GM19467 (cell line): ENCODE results near the gene DBT.
"Not testable (repeated sequence)": the region's sequence is repeated elsewhere in the genome, so short reads cannot be mapped to it uniquely, and the experiment has no call there.

ENCODE experiments used
- ATAC-seq: cut with Tn5 transposase; IDR thresholded peaks from one replicate; pipeline ENCODE4 v1.9.1; 2021; ENCODE audit warnings: mild to moderate bottlenecking, moderate library complexity; ENCODE audit not compliant: unreplicated experiment

DBT gene

GRCh38 chr1:100252901-100253300, 3.3 kb upstream of the DBT start:
- no peak for ATAC-seq

GRCh38 chr1:100250807-100251206, 1.2 kb upstream of the DBT start:
- no peak for ATAC-seq

- no peak for ATAC-seq
Observed at GRCh38 chr1:100250264-100250663, 630 bp upstream of the DBT start.

GRCh38 chr1:100249155-100249536, 488 bp downstream of the DBT start:
- ATAC-seq, result no peak

- no peak for ATAC-seq
Observed at GRCh38 chr1:100246738-100247137, 2.9 kb downstream of the DBT start.

- ATAC-seq, result no peak
Observed at GRCh38 chr1:100240631-100241030, 9.0 kb downstream of the DBT start.

- no peak for ATAC-seq
Observed at GRCh38 chr1:100239961-100240360, 9.7 kb downstream of the DBT start.

- ATAC-seq, result no peak
Observed at GRCh38 chr1:100237091-100237490, 12.5 kb downstream of the DBT start.

- ATAC-seq, result no peak
Observed at GRCh38 chr1:100234432-100234831, 15.2 kb downstream of the DBT start.

- not testable (repeated sequence) for ATAC-seq
Observed at GRCh38 chr1:100233566-100233965, 16.1 kb downstream of the DBT start.

- no peak for ATAC-seq
Observed at GRCh38 chr1:100232156-100232555, 17.5 kb downstream of the DBT start.

- ATAC-seq, result no peak
Observed at GRCh38 chr1:100231721-100232120, 17.9 kb downstream of the DBT start.

GRCh38 chr1:100230765-100231164, 18.9 kb downstream of the DBT start:
- no peak for ATAC-seq

- no peak for ATAC-seq
Observed at GRCh38 chr1:100229681-100230443, 19.8 kb downstream of the DBT start.

- no peak for ATAC-seq
Observed at GRCh38 chr1:100222428-100222827, 27.2 kb downstream of the DBT start.

GRCh38 chr1:100219883-100220282, 29.8 kb downstream of the DBT start:
- no peak for ATAC-seq

GRCh38 chr1:100219457-100219856, 30.2 kb downstream of the DBT start:
- ATAC-seq, result no peak

- ATAC-seq, result no peak
Observed at GRCh38 chr1:100217834-100218233, 31.8 kb downstream of the DBT start.

GRCh38 chr1:100215101-100215500, 34.5 kb downstream of the DBT start:
- ATAC-seq, result no peak

- no peak for ATAC-seq
Observed at GRCh38 chr1:100213141-100213540, 36.5 kb downstream of the DBT start.

GRCh38 chr1:100206301-100206700, 43.3 kb downstream of the DBT start:
- ATAC-seq, result no peak

- not testable (repeated sequence) for ATAC-seq
Observed at GRCh38 chr1:100205593-100205992, 44.0 kb downstream of the DBT start.

GRCh38 chr1:100205103-100205502, 44.5 kb downstream of the DBT start:
- ATAC-seq, result not testable (repeated sequence)
